Measurements from ENCODE around the gene APOB.

DNA sequence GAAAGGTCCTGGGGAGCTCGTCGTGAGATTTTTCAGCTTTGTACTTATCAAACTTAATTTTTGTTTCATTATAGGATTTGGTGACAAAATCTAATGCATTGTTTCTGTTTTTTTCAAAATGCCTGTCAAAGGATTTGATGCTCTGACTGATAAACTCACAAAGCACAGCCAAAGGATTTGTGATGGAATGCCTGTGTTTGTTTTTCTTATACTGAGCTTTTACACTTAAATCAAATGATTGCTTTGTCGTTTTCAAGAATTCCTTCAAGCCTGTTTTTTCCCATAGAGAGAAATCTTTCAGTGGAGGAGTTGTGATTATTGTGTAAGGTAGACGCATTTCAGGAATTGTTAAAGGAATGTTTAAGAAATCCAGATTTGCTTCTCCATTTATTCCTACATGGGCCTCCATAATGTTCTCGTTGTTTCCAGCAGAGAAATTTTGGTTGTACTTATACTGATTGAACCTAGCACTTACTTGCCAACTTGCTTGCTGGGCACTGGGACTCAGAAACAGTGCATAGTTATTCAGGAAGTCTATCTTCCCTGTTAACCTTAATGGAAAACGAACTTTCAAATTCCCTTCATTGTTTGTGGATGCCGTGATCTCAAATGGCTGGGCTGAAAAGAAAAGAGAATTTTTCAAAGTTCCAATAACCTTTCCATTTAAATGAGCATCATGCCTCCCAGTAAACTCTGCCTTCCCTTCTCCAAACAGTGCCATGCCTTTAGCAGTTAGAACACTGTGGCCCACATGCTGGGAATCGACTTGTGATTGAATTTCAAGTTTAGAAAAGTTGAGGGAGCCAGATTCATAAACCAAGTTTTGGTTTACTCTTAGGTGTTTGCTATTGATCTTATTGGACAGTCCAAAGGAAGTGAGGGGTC lies 36.5 kb downstream of the APOB start:
- TF ChIP-seq, protein P1, sequence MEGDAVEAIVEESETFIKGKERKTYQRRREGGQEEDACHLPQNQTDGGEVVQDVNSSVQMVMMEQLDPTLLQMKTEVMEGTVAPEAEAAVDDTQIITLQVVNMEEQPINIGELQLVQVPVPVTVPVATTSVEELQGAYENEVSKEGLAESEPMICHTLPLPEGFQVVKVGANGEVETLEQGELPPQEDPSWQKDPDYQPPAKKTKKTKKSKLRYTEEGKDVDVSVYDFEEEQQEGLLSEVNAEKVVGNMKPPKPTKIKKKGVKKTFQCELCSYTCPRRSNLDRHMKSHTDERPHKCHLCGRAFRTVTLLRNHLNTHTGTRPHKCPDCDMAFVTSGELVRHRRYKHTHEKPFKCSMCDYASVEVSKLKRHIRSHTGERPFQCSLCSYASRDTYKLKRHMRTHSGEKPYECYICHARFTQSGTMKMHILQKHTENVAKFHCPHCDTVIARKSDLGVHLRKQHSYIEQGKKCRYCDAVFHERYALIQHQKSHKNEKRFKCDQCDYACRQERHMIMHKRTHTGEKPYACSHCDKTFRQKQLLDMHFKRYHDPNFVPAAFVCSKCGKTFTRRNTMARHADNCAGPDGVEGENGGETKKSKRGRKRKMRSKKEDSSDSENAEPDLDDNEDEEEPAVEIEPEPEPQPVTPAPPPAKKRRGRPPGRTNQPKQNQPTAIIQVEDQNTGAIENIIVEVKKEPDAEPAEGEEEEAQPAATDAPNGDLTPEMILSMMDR (IDR thresholded peaks at IDR 0.05), result no peak
- no peak for TF ChIP-seq POLR2A (IDR thresholded peaks at IDR 0.05)

All from esophagus squamous epithelium (tissue), 4 donors.